Heart left ventricle (tissue), 16 donors: Measurements from ENCODE around the gene STK38L. TPM values are rescaled to one million over a fixed set of nuclear protein-coding genes. Genes with fewer than 3 reads are reported as not detected.

Experiments
- ATAC-seq, 4 donors: fragments of 200-7000 bp; cut with Tn5 transposase; one replicate each; pipeline ENCODE4 v1.9.1; 2020 to 2022; ENCODE audit warnings: moderate library complexity in 4 of 4, mild to moderate bottlenecking in 3 of 4, moderate number of reproducible peaks in 1 of 4
- DNase-seq, 5 donors: peaks; one replicate each; pipeline ENCODE4 v3.0.0-alpha.2; 2020
- H3K27ac ChIP-seq, 12 donors: fragments of 200-600 bp; sonication (generic) in 4 of 12; one replicate each; pipeline versions ENCODE4 v1.5.0 to v1.8.0; 2016 to 2022; ENCODE audit warnings: mild to moderate bottlenecking in 2 of 12
- H3K27me3 ChIP-seq, 9 donors: fragments of 200-600 bp; sonication (generic) in 2 of 9; one replicate each; pipeline versions ENCODE4 v1.5.1 to v1.8.0; 2016 to 2022; ENCODE audit warnings: mild to moderate bottlenecking in 3 of 9
- H3K36me3 ChIP-seq, 9 donors: fragments of 200-600 bp; sonication (generic) in 2 of 9; one replicate each; pipeline versions ENCODE4 v1.5.0 to v1.8.0; 2018 to 2022; ENCODE audit warnings: mild to moderate bottlenecking in 2 of 9
- H3K4me1 ChIP-seq, 12 donors: fragments of 200-600 bp; sonication (generic) in 4 of 12; one replicate each; pipeline versions ENCODE4 v1.5.0 to v1.8.0; 2016 to 2022; ENCODE audit warnings: mild to moderate bottlenecking in 3 of 12
- H3K4me3 ChIP-seq, 12 donors: fragments of 200-600 bp; sonication (generic) in 4 of 12; one replicate each; pipeline versions ENCODE4 v1.5.0 to v1.8.0; 2017 to 2022; ENCODE audit warnings: mild to moderate bottlenecking in 9 of 12, moderate library complexity in 4 of 12
- H3K9me3 ChIP-seq, 12 donors: fragments of 200-600 bp; sonication (generic) in 4 of 12; one replicate each; pipeline versions ENCODE4 v1.5.0 to v1.8.0; 2016 to 2022; ENCODE audit warnings: mild to moderate bottlenecking in 1 of 12
- CTCF ChIP-seq, 12 donors: fragments of 200-600 bp; sonication (generic) in 4 of 12; IDR thresholded peaks; one replicate each; pipeline versions ENCODE4 v1.5.0 to v1.8.0; 2018 to 2022; ENCODE audit warnings: antibody characterized with exemption in 12 of 12, mild to moderate bottlenecking in 5 of 12
- POLR2A ChIP-seq, 2 donors: fragments of 450-650 bp; IDR thresholded peaks; one replicate each; pipeline ENCODE4 v1.6.1; 2017; ENCODE audit warnings: antibody characterized with exemption in 2 of 2, mild to moderate bottlenecking in 2 of 2, moderate library complexity in 2 of 2
- WGBS, 4 donors: extraction: QIAGEN DNeasy Blood & Tissue Kit in 2 of 4; methylation state at CpG; one replicate each; pipeline versions ENCODE4 v1.1.5 to v1.1.7; 2013 to 2018; 5-methylcytosine and 5-hydroxymethylcytosine counted together
- intact Hi-C, 10 donors: fragments of 100-400 bp; cut with DNase I; formaldehyde crosslinking; loops; one replicate each; pipeline versions ENCODE4 v1.11.1 to v1.14.2; 2022
- polyA plus RNA-seq, 2 donors: library from polyadenylated mRNA; stranded (reverse); fragments of 200-250 nt; gene quantifications; one replicate each; pipeline ENCODE4 v1.2.3, GENCODE V29; 2013
- total RNA-seq, 9 donors: library from RNA; depleted of rRNA in 2 of 9; stranded (reverse); fragments of >200 nt in 2 of 9; fragmentation: NEBNext Ultra II Directional in 3 of 9; extraction: Animal tissue kit (Norgen Biotek cat#: 25700) in 3 of 9; gene quantifications; one replicate each; pipeline versions ENCODE4 v1.1.0 to v1.2.4, GENCODE V29; 2016 to 2023
- donor health status: ischemic (EF 13 %, LVEDD 7.1; RV severe dilation, severe dysfunction).
- donor health status: healthy with polysubstance abuse.
- donor health status: DM: no; HTN: yes; CAD: no.
- donor health status: DM: no; HTN: no; CAD: no.
- donor health status: ischemic (EF 25% LVEDD 6.9; RV normal size, moderate dysfunction).
- donor health status: ischemic (EF 25% LVEDD 5.7; RV mildly dilated, moderate dysfunction).
- donor health status: healthy.
- donor health status: DM: yes; HTN: yes; CAD: no.
- donor health status: ischemic (EF 35%, LVEDD 5.7; RV mildly dilated, moderate dysfunction).
- donor health status: nonischemic (EF 11% LVEDD 7.7; RV severe dilation, severe dysfunction).
- donor health status: DM: yes; HTN: yes; CAD: no.
- donor health status: PGD.
- donor health status: ischemic (EF 29% LVEDD 5.4; RV normal size, mild dysfunction).
- donor health status: nonischemic (EF 23%, LVEDD 6.1; RV moderate dilation, normal function).

STK38L gene
- total and polyA plus RNA-seq, 11 donors, result 21.1 to 142 (median 55.2) TPM

- H3K27ac ChIP-seq, result no peak overlapping the region
- 58 to 80% (median 74%) methylated on average over 3 of the region's 3 CpGs for WGBS, 4 donors
- no peak for DNase-seq
- no peaks in the 10 kb centered on the region for H3K27me3 ChIP-seq
- no peaks in the 10 kb centered on the region for H3K36me3 ChIP-seq
- ATAC-seq, result no peak
- H3K4me1 ChIP-seq, result no peaks in the 10 kb centered on the region
- intact Hi-C loops, result no loop called here
- no peaks in the 10 kb centered on the region for H3K9me3 ChIP-seq
- H3K4me3 ChIP-seq, result no peak overlapping the region
- TF ChIP-seq POLR2A (IDR thresholded peaks at IDR 0.05) (no peak), CTCF (IDR thresholded peaks at IDR 0.05) (no peak)
These were observed 115.7 kb downstream of the STK38L start for GRCh38 chr12:27359578-27360340.

GRCh38 chr12:27361372-27361771 is 117.3 kb downstream of the STK38L start:
- Histone ChIP-seq H3K9me3 (no peaks in the 10 kb centered on the region), H3K27ac (no peak overlapping the region), H3K36me3 (no peaks in the 10 kb centered on the region), H3K4me1 (no peaks in the 10 kb centered on the region), H3K27me3 (no peaks in the 10 kb centered on the region), H3K4me3 (no peak overlapping the region)
- WGBS, 4 donors, result 89 to 95% (median 92%) methylated on average over 2 of the region's 2 CpGs
- DNase-seq (no peak), ATAC-seq (no peak)
- intact Hi-C loops, result no loop called here
- TF ChIP-seq POLR2A (IDR thresholded peaks at IDR 0.05) (no peak), CTCF (IDR thresholded peaks at IDR 0.05) (no peak)

- DNase-seq (no peak), ATAC-seq (no peak)
- WGBS, 4 donors, result 90 to 95% (median 92%) methylated on average over 3 of the region's 3 CpGs
- Histone ChIP-seq H3K27me3 (no peaks in the 10 kb centered on the region), H3K27ac (no peak overlapping the region), H3K9me3 (no peaks in the 10 kb centered on the region), H3K4me1 (no peaks in the 10 kb centered on the region), H3K4me3 (no peak overlapping the region), H3K36me3 (no peaks in the 10 kb centered on the region)
- TF ChIP-seq CTCF (IDR thresholded peaks at IDR 0.05), result no peak
- intact Hi-C loops, result no loop called here
These were observed 122.5 kb downstream of the STK38L start for GRCh38 chr12:27366621-27367020.

- intact Hi-C loops, result no loop called here
- ATAC-seq (no peak), DNase-seq (no peak)
- Histone ChIP-seq H3K36me3 (no peaks in the 10 kb centered on the region), H3K9me3 (no peaks in the 10 kb centered on the region), H3K27ac (no peak overlapping the region), H3K27me3 (no peaks in the 10 kb centered on the region), H3K4me3 (no peak overlapping the region), H3K4me1 (no peaks in the 10 kb centered on the region)
- 86 to 91% (median 87%) methylated on average over 6 of the region's 6 CpGs for WGBS, 4 donors
- TF ChIP-seq POLR2A (IDR thresholded peaks at IDR 0.05) (no peak), CTCF (IDR thresholded peaks at IDR 0.05) (no peak)
These were observed 123.0 kb downstream of the STK38L start for GRCh38 chr12:27367078-27367477.

Other genes with a start within 250 kb of the STK38L start
- gene TM7SF3, start 229.9 kb upstream of the STK38L start, total RNA-seq, result 10 to 100 TPM; 13.8 to 84.0 (median 28.3) TPM
- 10 to 100 TPM in 1 of 2 donors, 1 to 10 TPM in 1; 5.8 to 16.1 TPM for gene TM7SF3, start 229.9 kb upstream of the STK38L start, polyA plus RNA-seq
- gene MED21, start 221.7 kb upstream of the STK38L start, total RNA-seq, result 10 to 100 TPM; 31.0 to 61.6 (median 52.9) TPM
- 10 to 100 TPM; 32.2 to 45.9 TPM for gene MED21, start 221.7 kb upstream of the STK38L start, polyA plus RNA-seq
- not detected for gene C12orf71, start 161.7 kb upstream of the STK38L start, total RNA-seq
- not detected for gene C12orf71, start 161.7 kb upstream of the STK38L start, polyA plus RNA-seq
- gene BMAL2, start 88.5 kb downstream of the STK38L start, total RNA-seq, result 10 to 100 TPM in 1 of 9 donors, 1 to 10 TPM in 8; 1.1 to 10.7 (median 2.9) TPM
- 1 to 10 TPM in 1 of 2 donors, under 1 TPM in 1; 0.30 to 1.6 TPM for gene BMAL2, start 88.5 kb downstream of the STK38L start, polyA plus RNA-seq
- 1 to 10 TPM in 1 of 9 donors, under 1 TPM in 2, not detected in 6; 0.54 to 1.2 (median 0.58) TPM for gene SMCO2, start 202.4 kb downstream of the STK38L start, total RNA-seq
- gene SMCO2, start 202.4 kb downstream of the STK38L start, polyA plus RNA-seq, result not detected